Measurements from ENCODE around the gene SF3B1.

Gene SF3B1

DNA sequence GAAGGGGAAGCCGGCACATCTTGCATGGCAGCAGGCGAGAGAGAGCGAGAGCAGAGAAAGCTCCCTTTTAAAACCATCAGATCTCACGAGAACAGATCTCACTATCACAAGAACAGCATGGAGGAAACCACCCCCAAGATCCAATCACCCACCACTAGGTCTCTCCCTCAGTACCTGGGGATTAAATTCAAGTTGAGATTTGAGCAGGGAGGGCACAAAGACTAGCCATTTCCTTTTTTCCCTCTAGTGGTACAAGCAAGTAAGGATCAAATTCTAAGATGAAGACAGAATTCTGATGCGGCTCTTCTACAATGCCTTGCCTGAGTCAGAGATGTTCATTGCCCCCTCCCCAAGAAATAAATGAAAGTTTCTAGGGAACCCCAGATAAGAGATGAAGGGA, 78.7 kb downstream of the SF3B1 start:
- Histone ChIP-seq H3K9me3 (ENCODE audit: severe bottlenecking) (no peaks in the 10 kb centered on the region), H3K27ac (ENCODE audit: poor library complexity, severe bottlenecking) (no peak overlapping the region), H3K36me3 (ENCODE audit: low read depth) (no peaks in the 10 kb centered on the region), H3K4me3 (ENCODE audit: severe bottlenecking) (no peak overlapping the region), H3K4me1 (ENCODE audit: insufficient read depth, poor library complexity, severe bottlenecking) (no peaks in the 10 kb centered on the region), H3K27me3 (ENCODE audit: insufficient read depth, poor library complexity, severe bottlenecking) (no peaks in the 10 kb centered on the region)
- DNase-seq (ENCODE audit: low spot score) (no peak), ATAC-seq (ENCODE audit: low read depth) (0 out of 3 replicates have a peak, but pooled peaks have one; percentile 35)
- TF ChIP-seq, protein P1, sequence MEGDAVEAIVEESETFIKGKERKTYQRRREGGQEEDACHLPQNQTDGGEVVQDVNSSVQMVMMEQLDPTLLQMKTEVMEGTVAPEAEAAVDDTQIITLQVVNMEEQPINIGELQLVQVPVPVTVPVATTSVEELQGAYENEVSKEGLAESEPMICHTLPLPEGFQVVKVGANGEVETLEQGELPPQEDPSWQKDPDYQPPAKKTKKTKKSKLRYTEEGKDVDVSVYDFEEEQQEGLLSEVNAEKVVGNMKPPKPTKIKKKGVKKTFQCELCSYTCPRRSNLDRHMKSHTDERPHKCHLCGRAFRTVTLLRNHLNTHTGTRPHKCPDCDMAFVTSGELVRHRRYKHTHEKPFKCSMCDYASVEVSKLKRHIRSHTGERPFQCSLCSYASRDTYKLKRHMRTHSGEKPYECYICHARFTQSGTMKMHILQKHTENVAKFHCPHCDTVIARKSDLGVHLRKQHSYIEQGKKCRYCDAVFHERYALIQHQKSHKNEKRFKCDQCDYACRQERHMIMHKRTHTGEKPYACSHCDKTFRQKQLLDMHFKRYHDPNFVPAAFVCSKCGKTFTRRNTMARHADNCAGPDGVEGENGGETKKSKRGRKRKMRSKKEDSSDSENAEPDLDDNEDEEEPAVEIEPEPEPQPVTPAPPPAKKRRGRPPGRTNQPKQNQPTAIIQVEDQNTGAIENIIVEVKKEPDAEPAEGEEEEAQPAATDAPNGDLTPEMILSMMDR (IDR thresholded peaks at IDR 0.05; ENCODE audit: poor library complexity, severe bottlenecking), result peak; percentile 7

DNA sequence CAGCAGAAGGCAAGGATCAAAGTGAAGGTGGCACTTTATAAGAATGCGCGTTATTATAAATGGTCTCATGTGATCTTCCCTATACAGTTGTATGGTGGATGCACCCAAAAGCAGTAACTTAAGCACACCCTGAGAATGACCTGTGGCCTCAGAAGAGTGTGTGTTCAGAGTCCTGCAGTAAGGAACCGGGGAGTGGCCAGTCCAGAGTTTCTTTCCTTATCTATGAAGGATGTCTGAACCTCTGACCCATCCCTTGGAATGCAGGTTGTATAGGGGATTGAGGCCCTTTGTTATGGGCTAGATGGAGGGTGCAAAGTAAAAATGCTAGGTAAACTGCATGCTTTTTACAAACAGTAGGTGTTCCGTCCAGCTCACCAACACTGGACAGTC, 80.7 kb downstream of the SF3B1 start:
- DNase-seq (ENCODE audit: low spot score) (no peak), ATAC-seq (ENCODE audit: low read depth) (no peak)
- Histone ChIP-seq H3K9me3 (ENCODE audit: severe bottlenecking) (no peaks in the 10 kb centered on the region), H3K4me1 (ENCODE audit: insufficient read depth, poor library complexity, severe bottlenecking) (no peaks in the 10 kb centered on the region), H3K36me3 (ENCODE audit: low read depth) (no peaks in the 10 kb centered on the region), H3K27me3 (ENCODE audit: insufficient read depth, poor library complexity, severe bottlenecking) (no peaks in the 10 kb centered on the region), H3K27ac (ENCODE audit: poor library complexity, severe bottlenecking) (no peak overlapping the region), H3K4me3 (ENCODE audit: severe bottlenecking) (no peak overlapping the region)
- TF ChIP-seq, protein P1 (IDR thresholded peaks at IDR 0.05; ENCODE audit: poor library complexity, severe bottlenecking), result no peak

DNA sequence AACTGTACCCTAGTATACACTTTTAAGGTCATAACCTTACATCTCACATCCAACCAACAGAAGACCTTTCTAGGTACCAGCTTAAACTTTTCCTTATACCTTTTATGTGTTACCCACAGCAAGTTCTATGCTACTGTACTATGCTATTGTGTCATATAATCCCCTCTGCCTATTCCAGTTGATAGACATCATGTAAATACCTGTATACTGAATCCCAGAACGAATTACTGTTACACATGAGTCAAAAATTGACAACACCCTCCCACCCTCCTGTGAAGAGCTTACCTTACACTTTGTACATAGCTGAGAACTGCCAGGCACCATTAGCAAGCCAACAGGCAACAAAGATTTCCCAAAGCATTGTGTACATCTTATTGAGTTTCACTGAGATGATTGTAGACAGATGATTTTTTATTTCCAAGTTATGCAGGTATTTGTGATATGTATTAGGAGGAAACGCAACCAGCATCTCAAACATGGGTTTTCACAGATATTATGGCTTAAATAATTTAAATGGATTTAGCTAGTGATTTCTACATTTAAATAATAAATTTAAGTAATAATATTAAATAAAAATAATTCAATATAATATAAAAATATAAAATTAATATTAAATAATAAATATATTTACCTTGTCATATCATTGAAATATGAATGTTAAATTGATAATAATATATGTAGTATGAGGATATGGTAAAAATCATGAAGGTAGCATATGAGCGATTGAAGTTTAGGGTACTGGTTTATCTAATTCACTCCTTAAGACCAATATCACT, 81.2 kb downstream of the SF3B1 start:
- no peaks in the 10 kb centered on the region for H3K9me3 ChIP-seq (ENCODE audit: severe bottlenecking)
- H3K36me3 ChIP-seq (ENCODE audit: low read depth), result no peaks in the 10 kb centered on the region
- no peaks in the 10 kb centered on the region for H3K4me1 ChIP-seq (ENCODE audit: insufficient read depth, poor library complexity, severe bottlenecking)
- H3K4me3 ChIP-seq (ENCODE audit: severe bottlenecking), result no peak overlapping the region
- TF ChIP-seq, protein P1 (IDR thresholded peaks at IDR 0.05; ENCODE audit: poor library complexity, severe bottlenecking), result no peak
- ATAC-seq (ENCODE audit: low read depth), result no peak
- DNase-seq (ENCODE audit: low spot score), result no peak
- no peaks in the 10 kb centered on the region for H3K27me3 ChIP-seq (ENCODE audit: insufficient read depth, poor library complexity, severe bottlenecking)
- no peak overlapping the region for H3K27ac ChIP-seq (ENCODE audit: poor library complexity, severe bottlenecking)

DNA sequence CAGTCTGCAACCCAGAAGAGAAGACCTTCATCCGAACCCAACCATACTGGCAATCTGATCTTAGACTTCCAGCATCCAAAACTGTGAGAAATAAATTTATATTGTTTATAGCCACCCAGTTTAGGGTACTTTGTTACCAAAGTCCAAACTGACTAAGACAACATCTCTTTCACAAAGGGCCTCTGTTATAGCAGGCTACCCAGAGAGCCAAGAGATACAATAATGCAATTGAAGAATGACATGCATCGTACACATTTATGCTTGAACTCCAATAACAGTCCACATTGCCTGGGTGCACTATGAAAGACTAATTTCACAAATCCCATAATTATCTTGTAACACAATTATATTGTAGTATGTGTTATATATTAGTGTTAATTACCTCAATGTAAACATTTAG, 85.1 kb downstream of the SF3B1 start:
- no peaks in the 10 kb centered on the region for H3K36me3 ChIP-seq (ENCODE audit: low read depth)
- no peaks in the 10 kb centered on the region for H3K27me3 ChIP-seq (ENCODE audit: insufficient read depth, poor library complexity, severe bottlenecking)
- H3K4me1 ChIP-seq (ENCODE audit: insufficient read depth, poor library complexity, severe bottlenecking), result no peaks in the 10 kb centered on the region
- DNase-seq (ENCODE audit: low spot score) (no peak), ATAC-seq (ENCODE audit: low read depth) (no peak)
- no peak overlapping the region for H3K27ac ChIP-seq (ENCODE audit: poor library complexity, severe bottlenecking)
- TF ChIP-seq, protein P1 (IDR thresholded peaks at IDR 0.05; ENCODE audit: poor library complexity, severe bottlenecking), result no peak
- H3K9me3 ChIP-seq (ENCODE audit: severe bottlenecking), result no peaks in the 10 kb centered on the region
- no peak overlapping the region for H3K4me3 ChIP-seq (ENCODE audit: severe bottlenecking)

DNA sequence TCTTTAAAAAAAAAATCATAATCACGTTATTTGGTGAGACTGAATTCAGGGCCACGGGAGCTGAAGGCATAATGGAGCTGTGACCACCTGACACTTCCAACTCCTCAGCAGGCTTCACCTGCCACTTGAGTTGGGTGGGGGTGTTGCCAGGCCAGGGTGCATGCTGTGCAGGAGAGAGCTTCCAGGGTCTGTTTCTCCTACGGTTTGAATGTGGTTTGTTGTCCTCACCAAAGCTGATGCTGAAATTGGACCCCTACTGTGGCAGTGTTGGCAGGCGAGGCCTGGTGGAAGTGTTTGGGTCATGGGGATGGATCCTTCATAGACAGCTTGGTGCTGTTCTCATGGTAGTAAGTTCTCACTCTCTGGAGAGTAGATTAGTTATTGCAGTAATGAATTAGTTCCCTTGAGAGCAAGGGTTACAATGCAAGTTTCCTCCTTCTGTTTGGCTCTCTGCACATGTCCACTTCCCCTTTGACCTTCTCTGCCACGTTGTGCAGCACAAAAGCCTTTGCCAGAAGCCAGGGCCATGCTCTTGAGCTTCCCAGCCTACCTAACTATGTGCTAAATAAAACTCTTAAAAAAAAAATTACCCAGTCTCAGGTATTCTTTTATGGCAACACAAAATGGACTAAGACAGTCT, 86.0 kb downstream of the SF3B1 start:
- H3K9me3 ChIP-seq (ENCODE audit: severe bottlenecking), result no peaks in the 10 kb centered on the region
- H3K27me3 ChIP-seq (ENCODE audit: insufficient read depth, poor library complexity, severe bottlenecking), result no peaks in the 10 kb centered on the region
- no peak overlapping the region for H3K27ac ChIP-seq (ENCODE audit: poor library complexity, severe bottlenecking)
- H3K4me3 ChIP-seq (ENCODE audit: severe bottlenecking), result no peak overlapping the region
- no peaks in the 10 kb centered on the region for H3K4me1 ChIP-seq (ENCODE audit: insufficient read depth, poor library complexity, severe bottlenecking)
- H3K36me3 ChIP-seq (ENCODE audit: low read depth), result no peaks in the 10 kb centered on the region
- TF ChIP-seq, protein P1 (IDR thresholded peaks at IDR 0.05; ENCODE audit: poor library complexity, severe bottlenecking), result no peak
- ATAC-seq (ENCODE audit: low read depth) (no peak), DNase-seq (ENCODE audit: low spot score) (no peak)

All from RWPE2 (cell line).